HG02885 (cell line): Measurements from ENCODE around the gene MAPK4.

Experiments used
- ATAC-seq: cut with Tn5 transposase; IDR thresholded peaks from one replicate; pipeline ENCODE4 v1.9.1; 2021; ENCODE audit warnings: mild to moderate bottlenecking; ENCODE audit not compliant: unreplicated experiment, poor library complexity

MAPK4 gene

GRCh38 chr18:50622320-50622719 lies 62.4 kb downstream of the MAPK4 start:
- ATAC-seq: no peak

GRCh38 chr18:50622865-50623393 lies 63.0 kb downstream of the MAPK4 start:
- no peak for ATAC-seq

GRCh38 chr18:50623694-50624352 lies 63.9 kb downstream of the MAPK4 start:
- no peak for ATAC-seq

GRCh38 chr18:50624981-50625380 lies 65.1 kb downstream of the MAPK4 start:
- no peak for ATAC-seq

- no peak for ATAC-seq
Observed at GRCh38 chr18:50626317-50626716, 66.4 kb downstream of the MAPK4 start.

- ATAC-seq: no peak
Observed at GRCh38 chr18:50627594-50628532, 68.0 kb downstream of the MAPK4 start.

- ATAC-seq: no peak
Observed at GRCh38 chr18:50628533-50628905, 68.6 kb downstream of the MAPK4 start.

- no peak for ATAC-seq
Observed at GRCh38 chr18:50629148-50629631, 69.3 kb downstream of the MAPK4 start.

- no peak for ATAC-seq
Observed at GRCh38 chr18:50630895-50631294, 71.0 kb downstream of the MAPK4 start.

GRCh38 chr18:50632895-50633515 lies 73.1 kb downstream of the MAPK4 start:
- ATAC-seq: no peak

- ATAC-seq: no peak
Observed at GRCh38 chr18:50633992-50634391, 74.1 kb downstream of the MAPK4 start.

- no peak for ATAC-seq
Observed at GRCh38 chr18:50636366-50637057, 76.6 kb downstream of the MAPK4 start.

GRCh38 chr18:50638016-50638883 lies 78.4 kb downstream of the MAPK4 start:
- no peak for ATAC-seq

GRCh38 chr18:50638884-50639420 lies 79.1 kb downstream of the MAPK4 start:
- ATAC-seq: no peak

GRCh38 chr18:50639711-50640110 lies 79.8 kb downstream of the MAPK4 start:
- no peak for ATAC-seq

GRCh38 chr18:50642439-50642838 lies 82.6 kb downstream of the MAPK4 start:
- no peak for ATAC-seq

- no peak for ATAC-seq
Observed at GRCh38 chr18:50644146-50644545, 84.3 kb downstream of the MAPK4 start.

GRCh38 chr18:50644807-50645206 lies 84.9 kb downstream of the MAPK4 start:
- ATAC-seq: no peak

GRCh38 chr18:50647237-50647636 lies 87.3 kb downstream of the MAPK4 start:
- no peak for ATAC-seq
